K562 (cell line): Measurements from ENCODE around the gene SCAMP1. TPM values are rescaled to one million over a fixed set of nuclear protein-coding genes. Genes with fewer than 3 reads are reported as not detected.

Experiments
- ARID3B ChIP-seq: fragments of 250-450 bp; sonication (Bioruptor Pico); IDR thresholded peaks from 2 replicates; pipeline ENCODE4 v1.4.0; 2020; ENCODE audit warnings: borderline replicate concordance
- BMI1 ChIP-seq: fragments of 150-350 bp; IDR thresholded peaks from 2 replicates; pipeline ENCODE4 v1.6.1; 2014; ENCODE audit warnings: low read length
- CBX1 ChIP-seq: sonication (generic); IDR thresholded peaks from 2 replicates; pipeline ENCODE4 v1.6.1; 2016; ENCODE audit warnings: antibody characterized with exemption, low read depth, mild to moderate bottlenecking
- CBX8 ChIP-seq: fragments of 200-600 bp; sonication (generic); IDR thresholded peaks from 2 replicates; pipeline ENCODE4 v1.6.1; 2012; ENCODE audit warnings: borderline replicate concordance, mixed run types, low read depth, mild to moderate bottlenecking, moderate library complexity, mixed read lengths, low read length, control low read depth, inconsistent platforms; ENCODE audit not compliant: poor library complexity, severe bottlenecking; ENCODE audit errors: extremely low read depth
- DLX4 ChIP-seq: fragments of 250-450 bp; sonication (Bioruptor Pico); IDR thresholded peaks from 2 replicates; pipeline ENCODE4 v1.6.1; 2021; ENCODE audit warnings: mild to moderate bottlenecking
- ELF4 ChIP-seq: fragments of 450-650 bp; formaldehyde crosslinking; IDR thresholded peaks from 2 replicates; pipeline ENCODE4 v1.4.0; 2022; ENCODE audit warnings: missing genetic modification characterization
- FOXA3 ChIP-seq, 2 experiments: fragments of 450-650 bp in 1 of 2; sonication (generic) in 1 of 2; formaldehyde crosslinking; IDR thresholded peaks in 1 of 2; conservative IDR thresholded peaks in 1 of 2; 2 replicates each; pipeline versions ENCODE4 v1.4.0 to v1.8.0; 2020 to 2022; ENCODE audit warnings: mild to moderate bottlenecking in 2 of 2, missing genetic modification reagents in 1 of 2
- HLTF ChIP-seq: fragments of 450-650 bp; IDR thresholded peaks from 2 replicates; pipeline ENCODE4 v1.6.1; 2016
- KHSRP ChIP-seq: fragments of 450-650 bp; IDR thresholded peaks from 2 replicates; pipeline ENCODE4 v1.6.1; 2017
- MNT ChIP-seq, 2 experiments: fragments of 450-650 bp; conservative IDR thresholded peaks; 2 replicates each; pipeline ENCODE4 v1.6.1; 2017; ENCODE audit warnings: mild to moderate bottlenecking in 2 of 2, moderate library complexity in 2 of 2
- MTA1 ChIP-seq: fragments of 450-650 bp; IDR thresholded peaks from 2 replicates; pipeline ENCODE4 v1.6.1; 2017; ENCODE audit warnings: borderline replicate concordance
- MYC ChIP-seq, 2 experiments: fragments of 250-450 bp in 1 of 2; sonication (Bioruptor Pico) in 1 of 2; IDR thresholded peaks; 2 replicates each; pipeline versions ENCODE4 v1.5.1 to v1.6.1; 2012 to 2021; ENCODE audit warnings: low read depth in 2 of 2, borderline replicate concordance in 1 of 2, improper control_type of control experiment in 1 of 2, low read length in 1 of 2, mild to moderate bottlenecking in 1 of 2, moderate library complexity in 1 of 2
- PHF8 ChIP-seq: fragments of 200-600 bp; sonication (generic); IDR thresholded peaks from 2 replicates; pipeline ENCODE4 v1.6.1; 2012; ENCODE audit warnings: mixed run types, mild to moderate bottlenecking, inconsistent platforms, low read length, moderate library complexity, borderline replicate concordance
- SAFB ChIP-seq: fragments of 200-400 bp; formaldehyde crosslinking; IDR thresholded peaks from 2 replicates; pipeline ENCODE4 v1.6.1; 2017; ENCODE audit warnings: low read depth, low read length, borderline replicate concordance
- SMARCB1 ChIP-seq: IDR thresholded peaks from 2 replicates; pipeline ENCODE4 v1.6.1; 2011; ENCODE audit warnings: improper control_type of control experiment, low read depth; ENCODE audit not compliant: insufficient read length
- STAT6 ChIP-seq: sonication (generic); formaldehyde crosslinking; IDR thresholded peaks from 2 replicates; pipeline ENCODE4 v1.8.1; 2023; ENCODE audit warnings: mild to moderate bottlenecking, missing genetic modification reagents
- USF2 ChIP-seq: sonication (generic); formaldehyde crosslinking; IDR thresholded peaks from 2 replicates; pipeline ENCODE4 v1.5.0; 2020; ENCODE audit warnings: missing genetic modification reagents
- ZC3H11A ChIP-seq: IDR thresholded peaks from 2 replicates; pipeline ENCODE4 v1.6.1; 2012; ENCODE audit warnings: low read depth, low read length, improper control_type of control experiment
- ZNF121 ChIP-seq: sonication (generic); formaldehyde crosslinking; conservative IDR thresholded peaks from 2 replicates; pipeline ENCODE4 v1.8.0; 2022; ENCODE audit warnings: missing genetic modification reagents
- ZNF282 ChIP-seq: sonication (generic); formaldehyde crosslinking; IDR thresholded peaks from 2 replicates; pipeline ENCODE4 v1.8.1; 2023; ENCODE audit warnings: missing genetic modification reagents
- ZNF354B ChIP-seq: fragments of 250-450 bp; sonication (Bioruptor Pico); IDR thresholded peaks from 2 replicates; pipeline ENCODE4 v1.4.0; 2020
- ZNF583 ChIP-seq: fragments of 250-450 bp; sonication (Bioruptor Pico); IDR thresholded peaks from 2 replicates; pipeline ENCODE4 v1.4.0; 2020
- ZNF586 ChIP-seq: fragments of 450-650 bp; formaldehyde crosslinking; conservative IDR thresholded peaks from 2 replicates; pipeline ENCODE4 v1.4.0; 2020; ENCODE audit warnings: mild to moderate bottlenecking, moderate library complexity
- ZNF830 ChIP-seq: fragments of 250-450 bp; sonication (Bioruptor Pico); IDR thresholded peaks from 2 replicates; pipeline ENCODE4 v1.5.0; 2021; ENCODE audit warnings: mild to moderate bottlenecking
- polyA plus RNA-seq, 8 experiments: library from polyadenylated mRNA; depleted of rRNA in 4 of 8; stranded (reverse) in 5 of 8; unstranded in 3 of 8; fragments of >200 nt; fragmentation: Nextera tagmentation in 2 of 8; fragmentation: Illumina TruSeq in 1 of 8; extraction: Ambion mirVana in 2 of 8; extraction: Trizol in 1 of 8; gene quantifications; 2 replicates each; pipeline versions ENCODE4 v1.2.1 to v1.2.3, GENCODE V29; 2011 to 2014; ENCODE audit warnings: inconsistent platforms in 1 of 8, missing spikeins in 1 of 8
- total RNA-seq, 7 experiments: library from RNA; depleted of rRNA in 6 of 7; stranded (reverse); fragments of >200 nt in 6 of 7; fragmentation: Illumina TruSeq in 2 of 7; extraction: Trizol in 2 of 7; gene quantifications; 2 replicates each; pipeline versions ENCODE4 v1.2.1 to v1.2.3, GENCODE V29; 2011 to 2021; ENCODE audit warnings: low replicate concordance in 1 of 7

SCAMP1 gene
- total and polyA plus RNA-seq, 9 of the 15 experiments (the other 6 are each of a cell fraction or from before 2014, with no cell fraction given), result 5.4 to 23.9 (median 13.8) TPM

GRCh38 chr5:78360674-78360923 lies 182 bp downstream of the SCAMP1 start (continued):
- TF ChIP-seq MNT (conservative IDR thresholded peaks at IDR 0.05) (no peak), MTA1 (0 out of 2 replicates have a peak, but pooled peaks have one; percentile 55), USF2 (no peak), ZNF830 (no peak), ZC3H11A (no peak), ZNF583 (no peak), MYC (IDR thresholded peaks at IDR 0.05; ENCODE audit: low read depth, low read length) (no peak), MYC (CRISPR knock-in tag; IDR thresholded peaks at IDR 0.05; ENCODE audit: borderline replicate concordance, low read depth) (no peak), ELF4 (CRISPR knock-in tag) (no peak), SAFB (no peak), ZNF354B (CRISPR knock-in tag) (no peak), ZNF586 (no peak), HLTF (no peak), STAT6 (CRISPR knock-in tag) (no peak), KHSRP (no peak), ZNF121 (CRISPR knock-in tag) (no peak), CBX1 (no peak), PHF8 (peak; percentile 61; the same call in 1 of the 2 replicates), CBX8 (no peak), DLX4 (CRISPR knock-in tag) (no peak), ZNF282 (peak; percentile 55; the same call in 1 of the 2 replicates), BMI1 (no peak), SMARCB1 (no peak), FOXA3 (CRISPR knock-in tag; conservative IDR thresholded peaks at IDR 0.05 in 1 of 2, IDR thresholded peaks at IDR 0.05 in 1 of 2) (no peak), ARID3B (CRISPR knock-in tag) (no peak)
